ENCODE data around the gene ZCCHC17. TPM values are rescaled to one million over a fixed set of nuclear protein-coding genes. Genes with fewer than 3 reads are reported as not detected.

The ZCCHC17 gene
- total and polyA plus RNA-seq, 2 donors (not counting 1 experiment from before 2014, with no cell fraction given), result 14.1 to 20.3 TPM

DNA sequence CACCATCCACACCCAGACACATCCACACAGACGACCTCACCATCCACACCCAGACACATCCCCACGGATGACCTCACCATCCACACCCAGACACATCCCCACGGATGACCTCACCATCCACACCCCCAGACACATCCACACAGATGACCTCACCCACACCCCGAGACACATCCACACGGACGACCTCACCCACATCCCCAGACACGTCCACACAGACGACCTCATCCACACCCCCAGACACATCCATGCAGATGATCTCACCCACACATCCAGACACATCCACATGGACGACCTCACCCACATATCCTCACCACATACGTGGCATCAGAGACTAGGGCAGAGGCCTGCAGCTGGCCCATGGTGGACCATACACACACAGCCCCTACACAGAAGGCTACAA, 90.8 kb downstream of the ZCCHC17 start:
- no peak overlapping the region for H3K4me3 Mint-ChIP-seq
- H3K27me3 Mint-ChIP-seq, result peaks cover 25% of the 10 kb centered on the region
- Histone ChIP-seq H3K4me3 (ENCODE audit: control extremely low read depth in 1 of 5, extremely low read depth in 1 of 5, insufficient read depth in 1 of 5, low read depth in 2 of 5, low read length in 4 of 5) (no peak overlapping the region), H3K9ac (ENCODE audit: low read length) (no peak overlapping the region), H3K4me1 (ENCODE audit: control insufficient read depth in 2 of 2, insufficient read depth in 2 of 2, low read length in 2 of 2) (no peaks in the 10 kb centered on the region), H3K27me3 (replicated peaks in 1 of 4; ENCODE audit: control extremely low read depth in 1 of 4, control insufficient read depth in 3 of 4, insufficient read depth in 4 of 4, low read length in 3 of 4) (peaks cover 0 to 9% (median 2%) of the 10 kb centered on the region in 4 experiments), H3K27ac (ENCODE audit: low read length in 2 of 2) (no peak overlapping the region), H3K36me3 (replicated peaks in 1 of 2; ENCODE audit: control extremely low read depth in 1 of 2, control insufficient read depth in 1 of 2, extremely low read depth in 1 of 2, insufficient read depth in 2 of 2, low read length in 1 of 2) (no peaks in the 10 kb centered on the region), H3K9me3 (ENCODE audit: control extremely low read depth in 1 of 3, control insufficient read depth in 2 of 3, insufficient read depth in 1 of 3, low read length in 2 of 3) (no peaks in the 10 kb centered on the region), H3K79me2 (ENCODE audit: control insufficient read depth, insufficient read depth, low read length) (no peaks in the 10 kb centered on the region), H4K20me1 (ENCODE audit: control insufficient read depth, insufficient read depth, low read length, poor library complexity, severe bottlenecking) (no peaks in the 10 kb centered on the region), H2AFZ (ENCODE audit: insufficient read depth, low read depth, low read length, poor library complexity, severe bottlenecking) (no peak overlapping the region), H3K4me2 (replicated peaks; ENCODE audit: low read depth, low read length, poor library complexity, severe bottlenecking) (no peak overlapping the region)
- no peaks in the 10 kb centered on the region for H3K4me1 Mint-ChIP-seq
- WGBS (ENCODE audit: insufficient coverage), result 81% methylated on average over 10 of the region's 10 CpGs
- ChIA-PET POLR2A (no interaction called here), CTCF (no interaction called here)
- TF ChIP-seq, protein P1, sequence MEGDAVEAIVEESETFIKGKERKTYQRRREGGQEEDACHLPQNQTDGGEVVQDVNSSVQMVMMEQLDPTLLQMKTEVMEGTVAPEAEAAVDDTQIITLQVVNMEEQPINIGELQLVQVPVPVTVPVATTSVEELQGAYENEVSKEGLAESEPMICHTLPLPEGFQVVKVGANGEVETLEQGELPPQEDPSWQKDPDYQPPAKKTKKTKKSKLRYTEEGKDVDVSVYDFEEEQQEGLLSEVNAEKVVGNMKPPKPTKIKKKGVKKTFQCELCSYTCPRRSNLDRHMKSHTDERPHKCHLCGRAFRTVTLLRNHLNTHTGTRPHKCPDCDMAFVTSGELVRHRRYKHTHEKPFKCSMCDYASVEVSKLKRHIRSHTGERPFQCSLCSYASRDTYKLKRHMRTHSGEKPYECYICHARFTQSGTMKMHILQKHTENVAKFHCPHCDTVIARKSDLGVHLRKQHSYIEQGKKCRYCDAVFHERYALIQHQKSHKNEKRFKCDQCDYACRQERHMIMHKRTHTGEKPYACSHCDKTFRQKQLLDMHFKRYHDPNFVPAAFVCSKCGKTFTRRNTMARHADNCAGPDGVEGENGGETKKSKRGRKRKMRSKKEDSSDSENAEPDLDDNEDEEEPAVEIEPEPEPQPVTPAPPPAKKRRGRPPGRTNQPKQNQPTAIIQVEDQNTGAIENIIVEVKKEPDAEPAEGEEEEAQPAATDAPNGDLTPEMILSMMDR (IDR thresholded peaks at IDR 0.05), result no peak
- TF ChIP-seq EZH2 (IDR thresholded peaks at IDR 0.05; ENCODE audit: borderline replicate concordance, insufficient read depth, low read depth, low read length, poor library complexity, severe bottlenecking), result no peak
- H3K9me3 Mint-ChIP-seq (ENCODE audit: insufficient read depth), result no peaks in the 10 kb centered on the region
- no peak for DNase-seq
- no peak overlapping the region for H3K27ac Mint-ChIP-seq
- intact Hi-C loops (cut with micrococcal nuclease), result no loop called here
- ATAC-seq (ENCODE audit: low read depth), result no peak

DNA sequence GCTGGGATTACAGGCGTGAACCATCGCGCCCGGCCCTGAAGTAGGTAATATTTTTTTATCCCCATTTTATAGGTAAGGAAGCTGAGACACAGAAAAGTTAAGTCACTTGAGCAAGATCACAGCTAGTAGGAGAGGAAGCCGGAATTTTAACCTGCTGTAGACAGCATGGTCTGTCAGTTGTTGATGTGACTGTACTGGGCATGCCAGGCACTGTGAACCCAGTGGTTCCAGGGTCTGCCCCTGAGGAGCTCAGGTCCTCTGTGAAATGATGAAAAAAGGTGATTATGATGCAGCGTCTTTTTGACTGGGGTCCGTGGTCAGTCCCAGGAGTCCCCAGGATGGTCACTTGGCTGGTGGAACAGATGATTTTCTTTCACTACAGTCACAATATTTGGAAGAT, 92.8 kb downstream of the ZCCHC17 start:
- H3K36me3 ChIP-seq (replicated peaks in 1 of 2; ENCODE audit: control extremely low read depth in 1 of 2, control insufficient read depth in 1 of 2, extremely low read depth in 1 of 2, insufficient read depth in 2 of 2, low read length in 1 of 2), result no peaks in the 10 kb centered on the region
- POLR2A ChIA-PET, result no interaction called here
- intact Hi-C loops (cut with micrococcal nuclease), result no loop called here
- Mint-ChIP-seq H3K4me1 (peaks cover 5% of the 10 kb centered on the region), H3K4me3 (no peak overlapping the region), H3K9me3 (ENCODE audit: insufficient read depth) (no peaks in the 10 kb centered on the region), H3K27me3 (peaks cover 15% of the 10 kb centered on the region), H3K27ac (no peak overlapping the region)
- H3K9me3 ChIP-seq (ENCODE audit: control extremely low read depth in 1 of 3, control insufficient read depth in 2 of 3, insufficient read depth in 1 of 3, low read length in 2 of 3), result no peaks in the 10 kb centered on the region
- CTCF ChIA-PET, result interaction anchor here (0.6 to 0.8 kb wide), 2 partner anchors 19 to 159 kb away, joined by 3 to 6 read pairs; no protein-coding TSS in a partner anchor
- no peaks in the 10 kb centered on the region for H3K79me2 ChIP-seq (ENCODE audit: control insufficient read depth, insufficient read depth, low read length)
- ATAC-seq (ENCODE audit: low read depth), result no peak
- peaks cover 5 to 8% of the 10 kb centered on the region in 2 donors for H3K4me1 ChIP-seq (ENCODE audit: control insufficient read depth in 2 of 2, insufficient read depth in 2 of 2, low read length in 2 of 2)
- 100% methylated on average over 1 of the region's 7 CpGs for WGBS (ENCODE audit: insufficient coverage)
- H3K9ac ChIP-seq (ENCODE audit: low read length), result no peak overlapping the region
- TF ChIP-seq, protein P1 (IDR thresholded peaks at IDR 0.05), result no peak
- no peak for TF ChIP-seq EZH2 (IDR thresholded peaks at IDR 0.05; ENCODE audit: borderline replicate concordance, insufficient read depth, low read depth, low read length, poor library complexity, severe bottlenecking)
- no peak overlapping the region for H2AFZ ChIP-seq (ENCODE audit: insufficient read depth, low read depth, low read length, poor library complexity, severe bottlenecking)
- H3K4me3 ChIP-seq (ENCODE audit: control extremely low read depth in 1 of 5, extremely low read depth in 1 of 5, insufficient read depth in 1 of 5, low read depth in 2 of 5, low read length in 4 of 5), result no peak overlapping the region
- H4K20me1 ChIP-seq (ENCODE audit: control insufficient read depth, insufficient read depth, low read length, poor library complexity, severe bottlenecking), result no peaks in the 10 kb centered on the region
- H3K27me3 ChIP-seq (replicated peaks in 1 of 4; ENCODE audit: control extremely low read depth in 1 of 4, control insufficient read depth in 3 of 4, insufficient read depth in 4 of 4, low read length in 3 of 4), result no peaks in the 10 kb centered on the region
- H3K4me2 ChIP-seq (replicated peaks; ENCODE audit: low read depth, low read length, poor library complexity, severe bottlenecking), result no peak overlapping the region
- H3K27ac ChIP-seq (ENCODE audit: low read length in 2 of 2), result no peak overlapping the region
- no peak for DNase-seq

Data from B cell (primary cell).